ENCODE results near the gene IDUA.

DNA sequence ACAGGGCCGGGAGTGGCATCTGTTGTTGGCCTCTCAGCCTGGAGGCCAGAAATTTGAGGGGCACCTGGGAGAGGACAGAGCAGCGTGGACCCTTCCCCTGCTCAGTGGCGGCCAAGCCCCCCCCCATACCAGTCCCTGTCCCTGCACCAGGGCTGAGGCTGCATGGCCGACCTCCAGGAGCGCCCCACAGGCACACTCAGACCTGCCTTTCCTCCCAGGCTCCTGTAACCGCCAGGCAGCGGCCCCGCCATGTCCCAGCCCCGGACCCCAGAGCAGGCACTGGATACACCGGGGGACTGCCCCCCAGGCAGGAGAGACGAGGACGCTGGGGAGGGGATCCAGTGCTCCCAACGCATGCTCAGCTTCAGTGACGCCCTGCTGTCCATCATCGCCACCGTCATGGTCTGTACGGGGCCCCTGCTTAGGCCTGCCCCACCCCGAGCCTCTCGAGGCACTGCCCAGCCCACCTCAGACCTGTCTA, 39.3 kb upstream of the IDUA start:
- TF ChIP-seq, protein P1, sequence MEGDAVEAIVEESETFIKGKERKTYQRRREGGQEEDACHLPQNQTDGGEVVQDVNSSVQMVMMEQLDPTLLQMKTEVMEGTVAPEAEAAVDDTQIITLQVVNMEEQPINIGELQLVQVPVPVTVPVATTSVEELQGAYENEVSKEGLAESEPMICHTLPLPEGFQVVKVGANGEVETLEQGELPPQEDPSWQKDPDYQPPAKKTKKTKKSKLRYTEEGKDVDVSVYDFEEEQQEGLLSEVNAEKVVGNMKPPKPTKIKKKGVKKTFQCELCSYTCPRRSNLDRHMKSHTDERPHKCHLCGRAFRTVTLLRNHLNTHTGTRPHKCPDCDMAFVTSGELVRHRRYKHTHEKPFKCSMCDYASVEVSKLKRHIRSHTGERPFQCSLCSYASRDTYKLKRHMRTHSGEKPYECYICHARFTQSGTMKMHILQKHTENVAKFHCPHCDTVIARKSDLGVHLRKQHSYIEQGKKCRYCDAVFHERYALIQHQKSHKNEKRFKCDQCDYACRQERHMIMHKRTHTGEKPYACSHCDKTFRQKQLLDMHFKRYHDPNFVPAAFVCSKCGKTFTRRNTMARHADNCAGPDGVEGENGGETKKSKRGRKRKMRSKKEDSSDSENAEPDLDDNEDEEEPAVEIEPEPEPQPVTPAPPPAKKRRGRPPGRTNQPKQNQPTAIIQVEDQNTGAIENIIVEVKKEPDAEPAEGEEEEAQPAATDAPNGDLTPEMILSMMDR (IDR thresholded peaks at IDR 0.05) = no peak
- TF ChIP-seq POLR2A (IDR thresholded peaks at IDR 0.05) = no peak

Measured in Peyer's patch (tissue), 4 donors.